HepG2 (cell line): ENCODE data around the gene POU2F1. TPM values are rescaled to one million over a fixed set of nuclear protein-coding genes. Genes with fewer than 3 reads are reported as not detected.

ENCODE experiments used
- ATAC-seq: fragments of 200-7000 bp; cut with Tn5 transposase; 3 replicates; pipeline ENCODE4 v1.9.1; 2020; ENCODE audit warnings: mild to moderate bottlenecking, moderate library complexity
- BruUV-seq: library from RNA; stranded (reverse); fragments of 400-500 nt; replicated peaks from 2 replicates; lab custom pipeline; 2021; lab: Mats Ljungman, UMichigan
- CTCF ChIA-PET: fragments of 300-600 bp; formaldehyde crosslinking; extraction: SDS; loops from one replicate; lab custom pipeline; 2021; ENCODE audit warnings: low total read pairs, inconsistent platforms, low intra/inter-chr PET ratio; lab: Yijun Ruan, JAX
- POLR2A ChIA-PET: fragments of 350-600 bp; sonication (Branson Sonifier 250); formaldehyde crosslinking; loops from one replicate; lab custom pipeline; 2020; ENCODE audit warnings: antibody characterized with exemption, inconsistent platforms; lab: Yijun Ruan, JAX
- DNase-seq: peaks from one replicate; pipeline ENCODE4 v3.0.0-alpha.2; 2015; ENCODE audit warnings: low spot score
- FAIRE-seq: peaks from 3 replicates; lab custom pipeline; 2011; peaks lifted over from hg19 to GRCh38; lab: Jason Lieb, UNC
- H2AFZ ChIP-seq: one replicate; pipeline ENCODE4 v1.6.1; 2011; ENCODE audit warnings: low read length, inconsistent platforms
- H3K27ac ChIP-seq: fragments of 300-600 bp; 3 replicates; pipeline ENCODE4 v1.8.0; 2011; ENCODE audit warnings: mixed run types, mild to moderate bottlenecking, mixed read lengths, low read length, inconsistent platforms; ENCODE audit not compliant: insufficient read depth; ENCODE audit errors: extremely low read length
- H3K27me3 ChIP-seq, 2 experiments: fragments of 200-600 bp in 1 of 2; 2 replicates in 1 of 2; 3 replicates in 1 of 2; pipeline versions ENCODE4 v1.6.0 to v1.8.0; 2011; ENCODE audit warnings: low read length in 2 of 2, mild to moderate bottlenecking in 2 of 2, moderate library complexity in 2 of 2, inconsistent platforms in 1 of 2; ENCODE audit not compliant: insufficient read depth in 2 of 2, control insufficient read depth in 1 of 2
- H3K36me3 ChIP-seq, 2 experiments: fragments of 200-600 bp in 1 of 2; replicated peaks in 1 of 2; 2 replicates in 1 of 2; 3 replicates in 1 of 2; pipeline versions ENCODE4 v1.5.1 to v1.8.0; 2011; ENCODE audit warnings: low read length in 2 of 2, inconsistent platforms in 1 of 2; ENCODE audit not compliant: insufficient read depth in 2 of 2, control insufficient read depth in 1 of 2
- H3K4me1 ChIP-seq: 2 replicates; pipeline ENCODE4 v1.5.1; 2012; ENCODE audit warnings: low read length, inconsistent platforms; ENCODE audit not compliant: insufficient read depth
- H3K4me2 ChIP-seq: 2 replicates; pipeline ENCODE4 v1.6.0; 2011; ENCODE audit warnings: low read depth, low read length, inconsistent platforms
- H3K4me3 ChIP-seq, 3 experiments: fragments of 200-600 bp in 1 of 3; sonication (generic), shearing (Covaris generic) in 1 of 3; replicated peaks in 1 of 3; 2 replicates each; pipeline ENCODE4 v1.5.1; 2011 to 2016; ENCODE audit warnings: low read length in 3 of 3, inconsistent platforms in 2 of 3, low read depth in 2 of 3, mild to moderate bottlenecking in 2 of 3, control low read depth in 1 of 3, mixed read lengths in 1 of 3; ENCODE audit not compliant: insufficient read depth in 1 of 3
- H3K79me2 ChIP-seq: one replicate; pipeline ENCODE4 v1.6.1; 2011; ENCODE audit warnings: low read length, inconsistent platforms; ENCODE audit not compliant: insufficient read depth
- H3K9ac ChIP-seq: 2 replicates; pipeline ENCODE4 v1.6.0; 2011; ENCODE audit warnings: mild to moderate bottlenecking, low read depth, low read length, inconsistent platforms; ENCODE audit not compliant: insufficient read depth
- H3K9me3 ChIP-seq: 2 replicates; pipeline ENCODE4 v1.5.1; 2012; ENCODE audit warnings: mild to moderate bottlenecking, low read length
- H4K20me1 ChIP-seq: 2 replicates; pipeline ENCODE4 v1.6.0; 2011; ENCODE audit warnings: inconsistent platforms, mild to moderate bottlenecking, low read length, moderate library complexity; ENCODE audit not compliant: insufficient read depth
- CHCHD3 ChIP-seq: sonication (generic); formaldehyde crosslinking; IDR thresholded peaks from 2 replicates; pipeline ENCODE4 v1.8.0; 2022; ENCODE audit warnings: mild to moderate bottlenecking, missing genetic modification reagents, moderate library complexity
- HHEX ChIP-seq: IDR thresholded peaks from 2 replicates; pipeline ENCODE4 v1.6.1; 2016; ENCODE audit warnings: control low read depth
- NFIC ChIP-seq: IDR thresholded peaks from 2 replicates; pipeline ENCODE4 v1.6.1; 2012; ENCODE audit warnings: mild to moderate bottlenecking, low read length, inconsistent platforms
- NR2F6 ChIP-seq, 2 experiments: IDR thresholded peaks; 2 replicates each; pipeline ENCODE4 v1.6.1; 2016; ENCODE audit warnings: antibody characterized with exemption in 1 of 2, mild to moderate bottlenecking in 1 of 2
- ZFY ChIP-seq: sonication (generic); formaldehyde crosslinking; IDR thresholded peaks from 2 replicates; pipeline ENCODE4 v1.4.0; 2020; ENCODE audit warnings: missing genetic modification reagents
- ZNF207 ChIP-seq: fragments of 450-650 bp; IDR thresholded peaks from 2 replicates; pipeline ENCODE4 v1.6.1; 2016; ENCODE audit warnings: antibody characterized with exemption, borderline replicate concordance
- ZNF34 ChIP-seq: sonication (generic); formaldehyde crosslinking; IDR thresholded peaks from 2 replicates; pipeline ENCODE4 v1.4.0; 2020; ENCODE audit warnings: mild to moderate bottlenecking, missing genetic modification reagents, borderline replicate concordance
- ZNF362 ChIP-seq: sonication (generic); formaldehyde crosslinking; IDR thresholded peaks from 2 replicates; pipeline ENCODE4 v1.4.0; 2020; ENCODE audit warnings: missing genetic modification reagents, mild to moderate bottlenecking, borderline replicate concordance
- ZNF703 ChIP-seq: sonication (generic); formaldehyde crosslinking; IDR thresholded peaks from 2 replicates; pipeline ENCODE4 v1.5.1; 2020; ENCODE audit warnings: missing genetic modification reagents, mild to moderate bottlenecking, moderate library complexity, borderline replicate concordance
- ZSCAN31 ChIP-seq: sonication (generic); formaldehyde crosslinking; IDR thresholded peaks from 2 replicates; pipeline ENCODE4 v1.5.0; 2020; ENCODE audit warnings: low read depth, mild to moderate bottlenecking, missing genetic modification reagents
- WGBS: methylation state at CpG from one replicate; pipeline ENCODE4 v1.1.6; 2017; ENCODE audit warnings: low lambda C conversion rate; 5-methylcytosine and 5-hydroxymethylcytosine counted together
- in situ Hi-C: cut with HindIII; loops from 2 replicates; pipeline ENCODE4 v1.10.0; 2017; ENCODE audit warnings: low pct_unique_long_range_greater_than_20kb; ENCODE audit not compliant: extremely low pct_ligation_motif_present
- intact Hi-C: fragments of 100-400 bp; cut with micrococcal nuclease; formaldehyde crosslinking; loops from one replicate; pipeline ENCODE4 v1.10.0; 2022; ENCODE audit not compliant: unreplicated experiment
- polyA plus RNA-seq, 8 experiments: library from polyadenylated mRNA; depleted of rRNA in 3 of 8; stranded (reverse) in 7 of 8; unstranded in 1 of 8; fragments of >200 nt; fragmentation: Illumina TruSeq in 4 of 8; extraction: Trizol in 4 of 8; gene quantifications; 2 replicates each; pipeline versions ENCODE4 v1.2.1 to v1.2.3, GENCODE V29; 2011 to 2016; ENCODE audit warnings: low read depth in 4 of 8, missing spikeins in 1 of 8, mixed read lengths in 1 of 8; ENCODE audit not compliant: insufficient read depth in 1 of 8
- total RNA-seq, 5 experiments: library from RNA; depleted of rRNA; stranded (reverse); fragments of >200 nt; fragmentation: Illumina TruSeq; extraction: Trizol; gene quantifications; 2 replicates each; pipeline ENCODE4 v1.2.3, GENCODE V29; 2016; ENCODE audit warnings: low read depth in 1 of 5

POU2F1 gene
- total and polyA plus RNA-seq, 2 of the 13 experiments (the other 11 are each of a cell fraction or from before 2014, with no cell fraction given), result 10.2 to 13.0 TPM

GRCh38 chr1:167207940-167208623 is 12.6 kb upstream of the POU2F1 start:
- CTCF ChIA-PET, result interaction anchor here (1.2 kb wide), 1 partner anchor 141 kb away, joined by 3 read pairs; no protein-coding TSS in a partner anchor
- in situ Hi-C loops, result loop anchor here (10.0 kb wide), 1 partner anchor 143 kb away; no protein-coding TSS in a partner anchor
- intact Hi-C loops, result loop anchor here (1.0 kb wide), 1 partner anchor 142 kb away; no protein-coding TSS in a partner anchor

GRCh38 chr1:167208624-167208976 is 12.1 kb upstream of the POU2F1 start:
- no peak overlapping the region for H2AFZ ChIP-seq
- 14% methylated on average over 1 of the region's 1 CpG for WGBS
- no peak overlapping the region for H3K27ac ChIP-seq
- no peaks in the 10 kb centered on the region for H3K9me3 ChIP-seq
- no peak overlapping the region for H3K4me2 ChIP-seq
- ChIA-PET CTCF (no interaction called here), POLR2A (no interaction called here)
- H4K20me1 ChIP-seq, result no peaks in the 10 kb centered on the region
- H3K9ac ChIP-seq, result no peak overlapping the region
- no peak overlapping the region for H3K4me3 ChIP-seq
- no TSS peak for BruUV-seq
- no peak for ATAC-seq
- no peak for DNase-seq
- no peak for TF ChIP-seq ZFY (CRISPR knock-in tag)
- no peak for TF ChIP-seq ZSCAN31 (CRISPR knock-in tag)
- no peak for TF ChIP-seq HHEX
- TF ChIP-seq CHCHD3 (CRISPR knock-in tag), result no peak
- peak; percentile 32; the same call in 1 of the 2 replicates for TF ChIP-seq NR2F6 (IDR thresholded peaks at IDR 0.05)
- no peak for TF ChIP-seq NR2F6 (CRISPR knock-in tag; IDR thresholded peaks at IDR 0.05)
- no peak for TF ChIP-seq ZNF207
- in situ Hi-C loops (loop anchor here (10.0 kb wide), 1 partner anchor 144 kb away; no protein-coding TSS in a partner anchor), intact Hi-C loops (loop anchor here (1.0 kb wide), 1 partner anchor 142 kb away; no protein-coding TSS in a partner anchor)
- H3K27me3 ChIP-seq, result no peaks in the 10 kb centered on the region; a peak in 1 of 5 replicates
- H3K36me3 ChIP-seq, result no peaks in the 10 kb centered on the region
- no peaks in the 10 kb centered on the region for H3K79me2 ChIP-seq
- no peaks in the 10 kb centered on the region for H3K4me1 ChIP-seq
- no peak for FAIRE-seq

More at GRCh38 chr1:167207940-167208623, 12.6 kb upstream of the POU2F1 start:
- no peaks in the 10 kb centered on the region for H3K9me3 ChIP-seq
- TF ChIP-seq NFIC (no peak), ZNF703 (no peak), ZNF34 (CRISPR knock-in tag) (no peak), ZNF362 (CRISPR knock-in tag) (peak; percentile 80; the same call in 1 of the 2 replicates)
- TF ChIP-seq, all 625 proteins: peak for 1
- peak overlapping the region; percentile 50; the same call in 1 of the 2 replicates for H3K4me2 ChIP-seq
- no peak for DNase-seq
- FAIRE-seq, result no peak
- no peak overlapping the region for H3K9ac ChIP-seq
- no peak overlapping the region for H3K27ac ChIP-seq
- no peaks in the 10 kb centered on the region for H3K4me1 ChIP-seq
- H2AFZ ChIP-seq, result no peak overlapping the region
- no peaks in the 10 kb centered on the region for H4K20me1 ChIP-seq
- no TSS peak for BruUV-seq
- no peaks in the 10 kb centered on the region for H3K36me3 ChIP-seq
- ATAC-seq, result no peak
- no peaks in the 10 kb centered on the region for H3K79me2 ChIP-seq
- no peaks in the 10 kb centered on the region; a peak in 1 of 5 replicates for H3K27me3 ChIP-seq
- no peak overlapping the region; a peak in 1 of 6 replicates for H3K4me3 ChIP-seq
- WGBS, result 1% methylated on average over 6 of the region's 6 CpGs
- POLR2A ChIA-PET, result no interaction called here
